Skeletal muscle tissue (tissue), 4 donors: ENCODE measurements around the gene STX11. TPM values are rescaled to one million over a fixed set of nuclear protein-coding genes. Genes with fewer than 3 reads are reported as not detected.

Experiments used
- H3K27ac ChIP-seq: one replicate; pipeline ENCODE4 v1.7.0; 2013; ENCODE audit warnings: mild to moderate bottlenecking, low read depth, low read length, inconsistent platforms
- H3K27me3 ChIP-seq, 3 donors: one replicate each; pipeline ENCODE4 v1.7.0; 2013; ENCODE audit warnings: low read length in 3 of 3; ENCODE audit not compliant: control insufficient read depth in 3 of 3, insufficient read depth in 3 of 3
- H3K36me3 ChIP-seq, 3 donors: one replicate each; pipeline ENCODE4 v1.7.0; 2013; ENCODE audit warnings: low read length in 3 of 3; ENCODE audit not compliant: control insufficient read depth in 3 of 3, insufficient read depth in 3 of 3
- H3K4me1 ChIP-seq, 3 donors: one replicate each; pipeline ENCODE4 v1.7.0; 2013; ENCODE audit warnings: low read length in 3 of 3, mild to moderate bottlenecking in 3 of 3; ENCODE audit not compliant: control insufficient read depth in 3 of 3, insufficient read depth in 3 of 3
- H3K4me3 ChIP-seq, 3 donors: one replicate each; pipeline ENCODE4 v1.7.0; 2013; ENCODE audit warnings: low read length in 3 of 3
- H3K9ac ChIP-seq, 3 donors: one replicate each; pipeline ENCODE4 v1.7.0; 2013; ENCODE audit warnings: low read length in 3 of 3, mild to moderate bottlenecking in 3 of 3, moderate library complexity in 2 of 3, low read depth in 1 of 3
- H3K9me3 ChIP-seq, 3 donors: one replicate each; pipeline ENCODE4 v1.7.0; 2013; ENCODE audit warnings: low read length in 3 of 3; ENCODE audit not compliant: control insufficient read depth in 3 of 3
- total RNA-seq: library from RNA; depleted of rRNA; stranded (reverse); fragments of >200 nt; gene quantifications from one replicate; pipeline ENCODE4 v1.2.3, GENCODE V29; 2014
- donor health status: Osteomylitis.

Gene STX11
- total RNA-seq, 1 donor from 2014 or later = 2.1 TPM

DNA sequence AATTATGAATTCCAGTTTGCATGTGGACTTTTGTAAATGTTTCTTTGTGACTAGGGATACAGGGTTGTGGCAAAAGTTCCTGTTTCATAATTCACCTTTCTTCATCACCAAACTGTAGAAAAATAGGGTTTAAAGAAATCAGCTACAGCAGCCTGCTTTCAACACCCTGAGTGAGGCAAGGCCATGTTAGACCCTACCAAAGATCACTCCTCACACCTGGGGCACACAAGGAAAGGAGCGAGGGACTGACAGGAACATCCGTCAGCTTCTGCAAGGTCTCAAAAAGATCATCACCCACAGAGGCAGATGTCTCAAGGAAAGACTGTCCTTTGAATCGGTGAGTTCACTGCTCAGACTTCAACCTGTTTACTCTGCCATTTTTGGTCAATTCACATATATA is 10.5 kb upstream of the STX11 start:
- Histone ChIP-seq H3K4me3 (no peak overlapping the region), H3K36me3 (no peaks in the 10 kb centered on the region), H3K27ac (no peak overlapping the region), H3K9ac (no peak overlapping the region), H3K4me1 (no peaks in the 10 kb centered on the region), H3K9me3 (no peaks in the 10 kb centered on the region), H3K27me3 (no peaks in the 10 kb centered on the region)

DNA sequence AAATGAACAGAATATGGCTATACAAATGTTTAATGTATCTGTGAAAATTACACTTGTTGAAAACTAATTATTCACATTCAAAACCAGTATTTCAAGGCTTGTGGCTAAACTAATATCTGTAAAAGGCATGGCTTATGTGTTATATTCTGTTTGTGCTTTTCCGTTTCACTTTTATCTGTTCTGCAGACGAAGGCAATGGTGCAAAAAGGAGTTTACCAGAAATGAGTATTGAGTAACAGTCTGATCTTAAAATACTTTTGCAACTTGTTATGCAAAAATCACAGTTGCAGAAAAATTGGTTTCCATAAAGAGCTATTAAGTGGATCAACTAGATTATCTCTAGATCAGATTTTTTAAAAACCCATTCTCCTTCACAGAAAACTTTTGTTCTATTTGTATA is 9.4 kb upstream of the STX11 start:
- H3K4me1 ChIP-seq = no peaks in the 10 kb centered on the region
- no peaks in the 10 kb centered on the region for H3K36me3 ChIP-seq
- no peaks in the 10 kb centered on the region for H3K27me3 ChIP-seq
- H3K9me3 ChIP-seq = no peaks in the 10 kb centered on the region
- H3K4me3 ChIP-seq = no peak overlapping the region
- H3K27ac ChIP-seq = no peak overlapping the region
- no peak overlapping the region for H3K9ac ChIP-seq

- no peaks in the 10 kb centered on the region for H3K9me3 ChIP-seq
Observed at GRCh38 chr6:144141470-144141869, 8.8 kb upstream of the STX11 start.

DNA sequence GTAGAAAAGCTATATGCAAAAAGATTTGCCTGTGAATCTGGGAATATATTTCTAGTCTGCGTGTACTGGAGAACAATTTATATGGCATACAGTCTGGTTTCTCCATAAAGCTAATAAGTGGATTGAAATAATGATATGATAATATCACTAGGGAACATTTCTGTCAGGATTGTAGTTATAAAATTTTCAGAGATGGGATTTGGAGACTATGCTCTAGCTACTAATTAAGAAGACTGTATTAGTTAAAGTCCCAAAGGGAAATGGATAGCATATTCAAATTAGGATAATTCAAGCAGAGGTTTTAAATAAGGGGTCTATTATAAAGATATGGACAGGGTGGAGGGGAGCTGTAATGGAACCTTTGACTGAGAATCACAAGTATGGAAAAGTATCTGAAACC is 7.2 kb upstream of the STX11 start:
- Histone ChIP-seq H3K9ac (no peak overlapping the region), H3K9me3 (no peaks in the 10 kb centered on the region), H3K27me3 (no peaks in the 10 kb centered on the region), H3K4me3 (no peak overlapping the region), H3K36me3 (no peaks in the 10 kb centered on the region), H3K4me1 (no peaks in the 10 kb centered on the region), H3K27ac (no peak overlapping the region)

More at GRCh38 chr6:144141470-144141869, 8.8 kb upstream of the STX11 start:
- no peaks in the 10 kb centered on the region for H3K36me3 ChIP-seq
- H3K27me3 ChIP-seq = no peaks in the 10 kb centered on the region
- no peak overlapping the region for H3K4me3 ChIP-seq
- no peak overlapping the region for H3K27ac ChIP-seq
- H3K4me1 ChIP-seq = no peaks in the 10 kb centered on the region
- H3K9ac ChIP-seq = no peak overlapping the region

DNA sequence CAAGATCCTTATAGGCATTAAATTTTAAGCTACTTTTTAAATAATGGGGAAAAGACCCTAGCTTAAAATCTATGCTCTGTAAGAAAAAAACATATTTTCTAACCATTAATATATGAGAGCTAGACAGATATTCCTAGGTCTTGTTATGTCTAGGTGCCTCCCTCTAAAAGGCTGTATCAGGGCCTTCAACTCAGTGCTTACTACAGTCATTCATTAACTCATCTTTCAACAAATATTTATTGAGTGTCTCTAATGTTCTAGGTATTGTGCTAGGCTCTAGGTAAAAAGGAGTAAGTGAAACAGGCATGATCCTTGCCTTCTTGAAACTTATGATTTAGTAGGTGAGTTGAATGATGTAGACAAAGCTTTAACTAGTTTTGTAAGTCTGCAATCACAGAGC is 6.4 kb upstream of the STX11 start:
- no peak overlapping the region for H3K27ac ChIP-seq
- H3K36me3 ChIP-seq = no peaks in the 10 kb centered on the region
- H3K4me1 ChIP-seq = no peaks in the 10 kb centered on the region
- H3K9ac ChIP-seq = no peak overlapping the region
- H3K4me3 ChIP-seq = no peak overlapping the region
- H3K27me3 ChIP-seq = peaks cover 0 to 2% (median 0%) of the 10 kb centered on the region in 3 donors
- H3K9me3 ChIP-seq = no peaks in the 10 kb centered on the region

DNA sequence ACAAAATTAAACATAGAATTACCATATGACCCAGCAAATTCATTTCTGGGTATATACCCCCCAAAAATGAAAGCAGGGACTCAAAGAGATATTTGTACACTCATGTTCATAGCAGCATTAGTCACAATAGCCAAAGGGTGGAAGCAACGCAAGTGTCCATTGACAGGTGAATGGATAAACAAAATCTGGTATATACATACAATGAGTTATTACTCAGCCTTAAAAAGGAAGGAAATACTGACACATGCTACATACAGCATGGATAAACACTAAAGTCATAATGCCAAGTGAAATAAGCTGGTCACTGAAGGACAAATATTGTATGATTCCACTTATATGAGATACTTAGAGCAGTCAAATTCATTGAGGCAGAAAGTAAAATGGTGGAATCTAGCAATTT is 5.3 kb upstream of the STX11 start:
- peaks cover 0 to 11% (median 9%) of the 10 kb centered on the region in 3 donors for H3K27me3 ChIP-seq
- H3K4me3 ChIP-seq = no peak overlapping the region
- no peaks in the 10 kb centered on the region for H3K36me3 ChIP-seq
- H3K9me3 ChIP-seq = no peaks in the 10 kb centered on the region
- no peak overlapping the region for H3K27ac ChIP-seq
- peaks cover 0 to 8% (median 4%) of the 10 kb centered on the region in 3 donors for H3K4me1 ChIP-seq
- no peak overlapping the region for H3K9ac ChIP-seq

DNA sequence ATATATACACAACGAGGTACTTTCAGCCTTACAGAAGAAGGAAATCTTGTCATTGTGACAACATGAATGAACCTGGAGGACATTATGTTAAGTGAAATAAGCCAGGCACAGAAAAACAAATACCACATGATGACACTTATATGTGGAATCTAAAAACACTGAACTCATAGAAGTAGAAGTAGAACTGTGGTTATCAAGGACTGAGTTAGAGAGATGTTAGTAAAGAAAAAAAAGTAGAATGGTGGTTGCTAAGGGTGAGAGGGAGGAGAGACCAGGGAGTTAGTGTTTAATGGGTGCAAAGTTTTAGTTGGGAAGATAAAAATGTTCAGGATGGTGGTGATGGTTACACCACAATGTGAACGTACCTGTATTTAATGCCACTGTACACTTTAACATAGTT is 4.8 kb upstream of the STX11 start:
- H3K27ac ChIP-seq = no peak overlapping the region
- H3K4me1 ChIP-seq = peaks cover 0 to 9% (median 6%) of the 10 kb centered on the region in 3 donors

DNA sequence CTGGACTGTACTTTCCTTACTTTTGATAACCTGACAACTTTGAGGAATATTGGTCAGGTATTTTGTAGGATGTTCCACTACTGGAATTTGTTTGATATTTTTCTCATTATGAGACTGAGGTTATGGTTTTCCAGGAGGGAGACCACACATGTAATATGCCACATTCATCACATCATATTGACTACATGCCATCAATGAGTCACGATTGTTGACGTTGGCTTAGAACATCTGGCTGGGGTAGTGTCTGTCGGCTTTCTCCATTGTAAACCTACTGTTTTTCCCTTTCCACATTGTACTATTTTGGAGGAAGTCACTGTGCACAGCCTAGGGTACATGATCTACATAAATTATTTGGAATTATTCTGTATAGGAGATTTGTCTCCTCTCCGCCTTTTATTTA is 1.4 kb upstream of the STX11 start:
- H3K27ac ChIP-seq = no peak overlapping the region
- no peak overlapping the region for H3K4me3 ChIP-seq
- H3K27me3 ChIP-seq = peaks cover 0 to 16% (median 12%) of the 10 kb centered on the region in 3 donors
- peaks cover 0 to 14% (median 12%) of the 10 kb centered on the region in 3 donors for H3K4me1 ChIP-seq
- H3K9me3 ChIP-seq = no peaks in the 10 kb centered on the region
- no peaks in the 10 kb centered on the region for H3K36me3 ChIP-seq
- H3K9ac ChIP-seq = no peak overlapping the region

More for the DNA sequence above, 4.8 kb upstream of the STX11 start:
- H3K4me3 ChIP-seq = no peak overlapping the region
- no peaks in the 10 kb centered on the region for H3K9me3 ChIP-seq
- peaks cover 0 to 13% (median 9%) of the 10 kb centered on the region in 3 donors for H3K27me3 ChIP-seq
- no peak overlapping the region for H3K9ac ChIP-seq
- no peaks in the 10 kb centered on the region for H3K36me3 ChIP-seq

DNA sequence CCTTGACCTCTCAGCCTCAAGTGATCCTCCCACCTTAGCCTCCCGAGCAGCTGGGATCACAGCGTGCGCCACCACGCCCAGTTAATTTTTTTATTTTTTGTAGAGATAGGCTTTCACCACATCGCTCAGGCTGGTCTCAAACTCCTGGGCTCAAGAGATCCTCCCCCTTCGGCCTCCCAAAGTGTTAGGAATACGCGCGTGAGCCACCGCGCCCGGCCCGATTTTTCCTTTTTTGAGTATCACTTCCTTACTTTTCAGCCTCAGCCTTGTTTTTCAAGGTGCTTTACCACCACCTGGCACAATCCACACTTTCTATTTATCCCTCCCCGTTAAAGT is 791 bp upstream of the STX11 start:
- H3K9ac ChIP-seq = peak overlapping the region in 1 of 3 donors; percentile 28

GRCh38 chr6:144150710-144151657 is 667 bp downstream of the STX11 start:
- no peaks in the 10 kb centered on the region for H3K36me3 ChIP-seq
- no peaks in the 10 kb centered on the region for H3K9me3 ChIP-seq
- peak overlapping the region; percentile 55 to 70 (median 59) for H3K9ac ChIP-seq
- H3K4me3 ChIP-seq = peak overlapping the region; percentile 70 to 83 (median 78)
- H3K27me3 ChIP-seq = peaks cover 0 to 16% (median 12%) of the 10 kb centered on the region in 3 donors
- peaks cover 0 to 14% (median 12%) of the 10 kb centered on the region in 3 donors for H3K4me1 ChIP-seq
- H3K27ac ChIP-seq = peak overlapping the region; percentile 42

More for the DNA sequence above, 791 bp upstream of the STX11 start:
- Histone ChIP-seq H3K9me3 (no peaks in the 10 kb centered on the region), H3K4me1 (peaks cover 0 to 14% (median 12%) of the 10 kb centered on the region in 3 donors), H3K27me3 (peaks cover 0 to 16% (median 12%) of the 10 kb centered on the region in 3 donors), H3K27ac (no peak overlapping the region), H3K4me3 (peak overlapping the region; percentile 64 to 83 (median 78)), H3K36me3 (no peaks in the 10 kb centered on the region)
